ENCODE results near the gene GMEB2.
"Not testable (repeated sequence)": the region's sequence is repeated elsewhere in the genome, so short reads cannot be mapped to it uniquely, and the experiment has no call there.

Gene GMEB2

DNA sequence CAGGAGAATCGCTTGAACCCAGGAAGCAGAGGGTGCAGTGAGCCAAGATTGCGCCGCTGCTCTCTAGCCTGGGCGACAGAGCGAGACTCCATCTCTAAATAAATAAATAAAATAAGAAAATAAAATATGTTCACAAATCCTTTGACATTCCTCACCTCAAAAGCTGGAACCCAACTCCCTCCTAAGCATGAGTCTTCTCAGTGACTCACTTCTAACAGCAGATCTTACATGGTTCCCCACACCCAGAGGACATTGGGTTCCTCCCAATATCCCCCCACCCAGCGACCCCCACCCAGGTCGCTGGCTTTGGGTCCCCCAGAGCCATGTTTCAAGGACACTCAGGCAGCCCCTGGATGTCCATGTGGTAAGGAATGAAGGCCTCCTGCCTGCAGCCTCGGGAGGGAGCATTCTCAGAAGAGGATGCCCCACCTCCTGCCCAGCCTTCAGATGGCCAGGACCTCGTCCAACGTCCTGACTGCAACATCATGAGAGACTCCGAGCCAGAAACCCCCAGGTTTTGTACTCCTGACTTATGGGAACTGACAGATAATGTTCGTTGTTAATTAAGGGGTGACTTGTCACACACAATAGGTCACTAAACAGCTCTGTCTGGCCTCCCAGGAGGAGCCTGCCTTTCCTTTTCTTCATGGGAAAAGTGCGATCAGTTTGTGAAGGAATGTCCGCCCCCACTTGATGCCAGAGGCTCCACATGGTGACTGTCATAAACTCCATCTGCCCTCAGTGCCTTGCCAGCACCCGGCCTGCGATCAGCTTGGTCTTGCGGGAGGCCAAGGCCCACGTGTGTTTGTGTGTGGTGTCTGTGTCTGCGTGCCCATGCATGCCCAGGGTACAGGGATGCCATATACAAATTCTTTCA lies 10.1 kb upstream of the GMEB2 start:
- no peak for FAIRE-seq

GRCh38 chr20:63635431-63636141 lies 8.7 kb upstream of the GMEB2 start:
- no peak for FAIRE-seq

- no peak for FAIRE-seq
Measured at GRCh38 chr20:63633732-63634131, 6.8 kb upstream of the GMEB2 start.

- not testable (repeated sequence) for FAIRE-seq
Measured at GRCh38 chr20:63631426-63631825, 4.5 kb upstream of the GMEB2 start.

DNA sequence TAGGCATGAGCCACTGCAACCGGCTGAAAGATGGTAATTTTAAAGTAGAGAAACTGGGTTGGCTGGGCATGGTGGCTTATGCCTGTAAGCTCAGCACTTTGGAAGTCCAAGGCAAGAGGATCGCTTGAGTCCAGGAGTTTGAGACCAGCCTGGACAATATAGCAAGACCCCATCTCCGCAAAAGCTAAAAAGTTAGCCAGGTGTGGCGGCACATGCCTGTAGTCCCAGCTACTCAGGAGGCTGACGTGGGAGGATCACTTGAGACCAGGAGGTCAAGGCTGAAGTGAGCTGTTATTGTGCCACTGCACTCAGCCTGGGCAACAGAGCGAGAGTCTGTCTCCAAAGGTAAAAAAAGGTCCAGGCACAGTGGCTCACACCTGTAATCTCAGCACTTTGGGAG lies 4.1 kb upstream of the GMEB2 start:
- FAIRE-seq = not testable (repeated sequence)

DNA sequence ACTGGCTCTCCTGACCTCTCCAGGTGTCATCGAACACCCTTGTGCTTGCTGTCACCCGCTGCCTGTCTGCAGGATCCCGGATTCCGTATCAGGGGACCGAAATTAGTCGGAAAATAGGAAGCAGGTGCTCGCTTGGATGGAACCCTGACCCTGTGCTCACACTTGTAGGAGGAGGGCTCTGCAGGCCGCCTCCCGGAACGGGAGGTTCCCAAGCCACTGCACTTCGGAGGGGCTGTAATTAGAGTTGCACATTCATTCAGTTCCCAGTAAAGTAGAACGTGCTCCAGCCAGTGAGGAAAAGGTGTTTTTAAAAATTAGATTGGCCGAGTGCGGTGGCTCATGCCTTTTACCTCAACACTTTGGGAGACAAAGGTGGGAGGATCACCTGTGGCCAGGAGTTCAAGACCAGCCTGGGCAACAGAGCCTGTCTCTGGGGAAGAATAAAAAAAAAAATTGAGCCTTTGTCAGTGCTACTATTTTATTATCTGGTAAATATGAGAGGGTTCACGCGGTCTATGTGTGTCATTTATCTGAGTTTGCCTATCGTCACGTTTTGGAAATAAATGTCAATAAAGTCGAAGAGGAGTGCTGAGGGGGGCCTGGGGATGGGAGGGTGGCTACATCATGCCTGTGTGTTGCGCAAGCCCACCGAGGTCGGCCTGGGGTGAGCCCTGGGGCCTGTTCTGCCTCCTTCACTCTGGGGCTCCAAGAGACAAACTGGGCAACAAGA lies 1.5 kb upstream of the GMEB2 start:
- FAIRE-seq = no peak

- no peak for FAIRE-seq
Measured at GRCh38 chr20:63627751-63628245, 897 bp upstream of the GMEB2 start.

GRCh38 chr20:63627129-63627750 lies 339 bp upstream of the GMEB2 start:
- FAIRE-seq = no peak

DNA sequence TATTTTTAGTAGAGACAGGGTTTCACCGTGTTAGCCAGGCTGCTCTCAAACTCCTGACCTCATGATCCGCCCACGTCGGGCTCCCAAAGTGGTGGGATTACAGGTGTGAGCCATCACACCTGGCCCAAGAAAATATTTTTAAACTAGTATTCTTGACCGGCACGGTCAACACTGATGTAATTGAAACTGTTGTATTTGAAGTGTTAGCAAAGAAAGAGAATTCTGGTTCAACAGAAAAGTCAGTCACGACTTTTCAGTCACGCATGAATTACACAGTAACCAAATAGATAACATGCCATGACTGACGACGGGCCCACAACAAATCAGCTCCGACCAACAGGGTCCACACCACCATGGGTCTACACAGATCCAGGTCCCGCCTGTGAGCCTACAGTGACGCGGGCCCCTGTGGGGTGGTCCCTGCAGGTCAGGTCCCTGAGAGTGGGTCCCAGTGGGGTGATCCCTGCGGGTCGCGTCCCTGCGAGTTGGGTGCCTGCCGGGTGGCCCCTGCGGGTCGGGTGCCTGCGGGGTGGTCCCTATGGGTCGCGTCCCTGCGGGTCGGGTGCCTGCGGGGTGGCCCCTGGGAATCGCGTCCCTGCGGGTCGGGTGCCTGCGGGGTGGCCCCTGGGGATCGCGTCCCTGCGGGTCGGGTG lies 1.0 kb downstream of the GMEB2 start:
- no peak for FAIRE-seq

DNA sequence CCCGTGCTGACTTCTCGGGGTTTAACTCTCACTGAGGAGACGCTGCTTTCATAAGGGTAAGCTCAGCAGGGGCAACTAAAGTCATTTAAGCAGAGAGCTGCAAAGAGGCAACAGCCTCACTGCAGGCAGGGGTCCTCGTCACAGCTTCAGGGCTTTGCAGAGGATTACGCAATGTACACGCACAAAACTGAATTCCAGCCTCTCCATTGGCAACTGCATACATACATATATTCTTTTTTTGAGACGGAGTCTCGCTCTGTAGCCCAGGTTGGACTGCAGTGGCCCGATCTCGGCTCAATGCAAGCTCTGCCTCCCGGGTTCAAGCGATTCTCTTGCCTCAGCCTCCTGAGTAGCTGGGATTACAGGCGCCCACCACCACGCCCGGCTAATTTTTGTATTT lies 2.4 kb downstream of the GMEB2 start:
- FAIRE-seq = no peak

DNA sequence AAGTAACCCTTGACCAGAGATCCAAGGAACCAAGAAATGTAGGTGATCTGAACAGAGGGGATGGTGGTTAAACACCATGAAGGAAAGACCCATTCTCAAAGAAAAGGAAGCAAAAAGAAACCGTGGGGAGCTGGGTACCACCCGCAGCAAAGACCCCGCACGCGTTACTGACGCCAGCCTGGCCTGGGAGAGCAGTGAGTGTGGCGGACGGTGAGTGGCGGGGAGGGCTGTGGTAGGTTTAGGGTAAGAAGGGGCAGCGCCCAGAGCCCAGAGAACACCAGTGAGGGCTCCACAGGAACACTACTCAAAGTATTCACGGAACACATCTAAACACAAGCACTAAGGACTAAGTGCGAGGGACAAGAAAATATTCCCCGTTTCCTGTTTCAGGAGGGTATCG lies 4.2 kb downstream of the GMEB2 start:
- no peak for FAIRE-seq

DNA sequence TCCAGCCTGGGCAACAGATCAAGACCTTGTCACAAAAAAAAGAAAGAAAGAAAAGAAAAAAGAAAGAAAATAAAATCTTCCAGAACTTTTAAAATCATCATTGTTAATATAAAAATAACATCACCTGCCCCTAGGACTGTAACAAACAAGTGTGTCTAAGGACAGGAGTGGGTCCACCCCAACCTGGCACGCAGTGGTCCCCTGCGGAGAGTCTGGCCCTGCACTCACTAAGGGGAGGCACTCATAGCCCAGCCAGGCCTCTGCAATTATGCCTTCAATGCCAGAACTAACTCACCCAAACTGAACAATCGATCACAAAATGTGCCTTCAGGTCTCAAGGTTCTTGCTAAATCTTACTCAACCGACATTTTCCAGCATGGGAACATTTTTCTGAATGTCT lies 4.8 kb downstream of the GMEB2 start:
- FAIRE-seq = no peak

DNA sequence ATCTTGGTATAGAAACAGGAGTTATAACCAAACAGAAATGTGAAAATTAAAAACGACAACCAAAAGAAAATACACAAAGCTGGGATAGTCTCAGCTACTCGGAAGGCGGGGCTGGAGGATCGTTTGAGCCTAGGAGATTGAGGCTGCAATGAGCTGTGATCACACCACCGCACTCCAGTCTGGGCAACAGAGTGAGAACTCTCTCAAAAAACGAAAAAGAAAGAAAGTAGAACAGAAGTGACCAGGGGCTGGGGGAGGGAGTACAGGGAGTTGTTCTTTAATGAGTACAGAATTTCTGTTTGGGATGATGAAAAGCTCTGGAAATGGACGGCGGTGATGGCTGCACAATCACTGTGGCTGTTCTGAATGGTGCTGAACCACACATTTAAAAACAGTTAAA lies 5.9 kb downstream of the GMEB2 start:
- FAIRE-seq = no peak

DNA sequence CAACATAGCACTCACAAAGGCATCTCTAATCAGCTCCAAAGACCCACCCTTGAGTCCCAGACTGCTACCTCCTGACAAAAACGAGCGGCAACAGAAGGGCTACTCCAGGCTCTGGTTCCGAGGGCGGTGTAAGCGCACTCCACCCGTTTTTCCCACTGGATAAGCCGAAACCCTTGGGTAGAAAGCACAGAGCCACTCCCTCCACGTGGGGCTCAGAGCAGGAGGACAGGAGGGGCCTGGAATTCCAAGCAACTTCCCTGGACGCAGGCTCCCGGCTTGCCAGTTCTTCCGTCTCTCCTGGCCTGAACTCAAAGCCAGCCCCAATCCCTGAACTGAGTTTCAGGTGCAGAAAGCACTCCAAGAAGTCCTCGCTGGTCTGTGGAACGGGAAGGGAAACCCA lies 7.4 kb downstream of the GMEB2 start:
- FAIRE-seq = no peak

- no peak for FAIRE-seq
Measured at GRCh38 chr20:63619086-63619485, 7.8 kb downstream of the GMEB2 start.

GRCh38 chr20:63618291-63618980 lies 8.5 kb downstream of the GMEB2 start:
- FAIRE-seq = no peak

DNA sequence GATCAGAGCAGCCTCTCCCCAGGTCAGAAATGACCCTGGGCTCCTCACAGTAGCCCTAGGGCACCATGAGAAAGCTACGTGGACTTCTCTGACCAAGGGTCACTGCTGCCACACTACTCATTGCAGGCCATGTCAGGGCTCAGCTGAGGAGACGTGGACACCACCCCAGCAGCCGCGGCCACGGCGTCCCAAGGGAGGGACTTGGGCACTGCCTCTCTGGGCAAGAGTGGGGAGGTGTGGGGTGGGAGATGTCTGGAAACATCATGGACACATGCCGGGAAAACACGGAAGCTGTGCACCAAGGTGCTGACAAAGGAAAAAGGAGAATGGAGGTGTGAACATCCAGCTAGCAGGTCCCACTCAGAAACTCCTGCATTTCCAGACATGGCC lies 9.0 kb downstream of the GMEB2 start:
- FAIRE-seq = no peak

DNA sequence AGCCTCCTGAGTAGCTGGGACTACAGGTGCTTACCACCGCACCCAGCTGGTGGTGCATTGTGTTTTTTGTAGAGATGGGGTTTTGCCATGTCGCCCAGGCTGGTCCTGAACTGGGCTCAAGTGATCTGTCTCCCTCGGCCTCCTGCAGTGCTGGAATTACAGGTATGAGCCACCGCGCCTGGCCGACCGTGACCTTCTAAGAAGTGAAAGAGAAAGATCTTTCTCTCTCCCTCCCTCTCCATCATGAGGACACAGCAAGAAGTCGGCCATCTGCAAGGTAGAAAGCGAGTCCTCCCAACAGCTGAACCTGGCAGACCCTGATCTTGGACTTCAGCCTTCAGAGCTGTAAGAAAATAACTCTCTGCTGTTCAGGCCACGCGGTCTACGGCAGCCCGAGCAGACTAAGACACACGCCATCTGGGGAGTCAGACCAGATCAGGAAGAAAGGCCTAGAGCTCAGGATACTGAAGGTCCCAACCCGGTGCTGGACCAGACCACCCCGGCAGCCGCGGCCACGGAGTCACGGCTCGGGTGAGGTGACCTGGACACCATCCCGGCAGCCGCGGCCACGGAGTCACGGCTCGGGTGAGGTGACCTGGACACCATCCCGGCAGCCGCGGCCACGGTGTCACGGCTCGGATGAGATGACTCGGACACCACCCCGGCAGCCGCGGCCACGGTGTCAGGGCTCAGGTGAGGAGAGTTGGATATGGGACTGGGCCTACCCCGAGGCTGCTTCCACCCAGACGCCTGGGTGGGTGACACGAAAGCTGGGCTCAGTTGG lies 9.6 kb downstream of the GMEB2 start:
- no peak for FAIRE-seq

DNA sequence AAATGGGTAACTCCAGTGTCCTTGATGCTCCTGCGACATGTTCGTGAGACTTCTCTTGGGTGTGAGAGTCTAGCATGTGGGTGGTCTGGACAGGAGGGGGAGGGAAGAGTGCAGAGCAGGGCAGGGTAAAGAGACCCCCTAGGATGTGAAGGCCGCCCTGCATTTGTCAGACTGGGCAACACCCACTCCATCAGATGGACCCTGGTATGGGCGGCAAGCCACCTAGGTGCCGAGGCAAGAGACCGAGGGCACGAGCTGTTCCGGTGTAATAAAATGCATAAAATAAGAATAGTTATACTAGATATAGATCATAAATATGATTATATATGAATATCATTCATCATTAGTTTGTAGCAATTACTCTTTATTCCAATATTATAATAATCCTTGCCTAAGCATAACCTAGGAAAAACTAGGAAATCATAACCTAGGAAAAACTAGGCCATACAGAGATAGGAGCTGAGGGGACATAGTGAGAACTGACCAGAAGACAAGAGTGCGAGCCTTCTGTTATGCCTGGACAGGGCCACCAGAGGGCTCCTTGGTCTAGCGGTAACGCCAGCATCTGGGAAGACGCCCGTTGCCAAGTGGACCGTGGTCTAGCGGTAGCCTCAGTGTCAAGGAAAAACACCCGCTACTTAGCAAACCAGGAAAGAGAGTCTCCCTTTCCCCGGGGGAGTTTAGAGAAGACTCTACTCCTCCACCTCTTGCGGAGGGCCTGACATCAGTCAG lies 12.9 kb downstream of the GMEB2 start:
- FAIRE-seq = not testable (repeated sequence)

- no peak for FAIRE-seq
Measured at GRCh38 chr20:63612276-63612931, 14.5 kb downstream of the GMEB2 start.

Data from endometrium (tissue), 2 donors.